Sigmoid colon (tissue), 7 donors: ENCODE measurements around the gene PAQR4. TPM values are rescaled to one million over a fixed set of nuclear protein-coding genes. Genes with fewer than 3 reads are reported as not detected.
A peak's percentile ranks its signal among the peaks of the same experiment; 100 is the strongest.
"Not testable (repeated sequence)": the region's sequence is repeated elsewhere in the genome, so short reads cannot be mapped to it uniquely, and the experiment has no call there.

Experiments used
- DNase-seq: peaks from one replicate; pipeline ENCODE4 v3.0.0-alpha.2; 2019
- H3K27ac ChIP-seq, 4 donors: fragments of 200-600 bp; sonication (generic); one replicate each; pipeline ENCODE4 v1.5.1; 2016 to 2019; ENCODE audit warnings: mild to moderate bottlenecking in 1 of 4
- H3K27me3 ChIP-seq, 3 donors: fragments of 200-600 bp; sonication (generic); one replicate each; pipeline ENCODE4 v1.5.1; 2019; ENCODE audit warnings: mild to moderate bottlenecking in 1 of 3
- H3K36me3 ChIP-seq, 4 donors: fragments of 200-600 bp; sonication (generic); one replicate each; pipeline ENCODE4 v1.5.1; 2016 to 2019
- H3K4me1 ChIP-seq, 4 donors: fragments of 200-600 bp; sonication (generic); one replicate each; pipeline ENCODE4 v1.5.1; 2017 to 2019
- H3K4me3 ChIP-seq, 4 donors: fragments of 200-600 bp; sonication (generic); one replicate each; pipeline ENCODE4 v1.5.1; 2017 to 2019; ENCODE audit warnings: mild to moderate bottlenecking in 2 of 4, moderate library complexity in 1 of 4
- H3K9me3 ChIP-seq, 4 donors: fragments of 200-600 bp in 3 of 4; sonication (generic) in 3 of 4; one replicate each; pipeline versions ENCODE4 v1.5.1 to v1.6.1; 2013 to 2019
- CTCF ChIP-seq, 4 experiments: fragments of 450-650 bp in 3 of 4; fragments of 200-600 bp in 1 of 4; IDR thresholded peaks; one replicate each; pipeline ENCODE4 v1.5.1; 2016 to 2019; ENCODE audit warnings: antibody characterized with exemption in 4 of 4, mild to moderate bottlenecking in 3 of 4, moderate library complexity in 2 of 4
- EP300 ChIP-seq, 4 donors: sonication (generic); formaldehyde crosslinking; IDR thresholded peaks; one replicate each; pipeline ENCODE4 v1.6.1; 2017; ENCODE audit warnings: antibody characterized with exemption in 4 of 4
- POLR2A ChIP-seq, 2 donors: fragments of 450-650 bp; IDR thresholded peaks; one replicate each; pipeline ENCODE4 v1.6.1; 2016; ENCODE audit warnings: antibody characterized with exemption in 2 of 2, mild to moderate bottlenecking in 2 of 2, moderate library complexity in 2 of 2
- POLR2AphosphoS5 ChIP-seq, 4 donors: sonication (generic); formaldehyde crosslinking; IDR thresholded peaks; one replicate each; pipeline ENCODE4 v1.6.1; 2017; ENCODE audit warnings: antibody characterized with exemption in 4 of 4
- WGBS, 2 donors: extraction: QIAGEN DNeasy Blood & Tissue Kit; methylation state at CpG; one replicate each; pipeline ENCODE4 v1.1.7; 2013; 5-methylcytosine and 5-hydroxymethylcytosine counted together
- intact Hi-C: fragments of 100-400 bp; cut with DNase I; formaldehyde crosslinking; loops from one replicate; pipeline ENCODE4 v1.15.1; 2023
- polyA plus RNA-seq, 3 donors: library from polyadenylated mRNA; stranded (reverse); fragments of 200-250 nt; gene quantifications; one replicate each; pipeline ENCODE4 v1.2.3, GENCODE V29; 2013
- total RNA-seq, 4 donors: library from RNA; depleted of rRNA; stranded (reverse); fragments of >200 nt; gene quantifications; one replicate each; pipeline ENCODE4 v1.1.0, GENCODE V29; 2016
- donor health status: healthy with polysubstance abuse.
- donor health status: Bipolar disorder and iron deficiency.
- donor health status: healthy.

Gene PAQR4
- total and polyA plus RNA-seq, 7 donors = 0.83 to 22.1 (median 3.6) TPM

GRCh38 chr16:2936436-2937011, 32.6 kb upstream of the PAQR4 start:
- intact Hi-C loops = no loop called here
- 93 to 96% methylated on average over 22 of the region's 22 CpGs for WGBS, 2 donors
- Histone ChIP-seq H3K27me3 (no peaks in the 10 kb centered on the region), H3K36me3 (peaks cover 30 to 91% (median 62%) of the 10 kb centered on the region in 4 donors), H3K9me3 (no peaks in the 10 kb centered on the region), H3K4me3 (no peak overlapping the region), H3K27ac (no peak overlapping the region), H3K4me1 (no peaks in the 10 kb centered on the region)
- TF ChIP-seq POLR2AphosphoS5 (IDR thresholded peaks at IDR 0.05) (no peak), CTCF (IDR thresholded peaks at IDR 0.05) (no peak), EP300 (IDR thresholded peaks at IDR 0.05) (no peak), POLR2A (IDR thresholded peaks at IDR 0.05) (no peak)
- peak; percentile 64 for DNase-seq

- no peak overlapping the region for H3K27ac ChIP-seq
- no peaks in the 10 kb centered on the region for H3K4me1 ChIP-seq
- intact Hi-C loops = no loop called here
- no peak for DNase-seq
- H3K4me3 ChIP-seq = no peak overlapping the region
- no peaks in the 10 kb centered on the region for H3K27me3 ChIP-seq
- H3K9me3 ChIP-seq = no peaks in the 10 kb centered on the region
- 95 to 97% methylated on average over 24 of the region's 24 CpGs for WGBS, 2 donors
- no peak for TF ChIP-seq CTCF (IDR thresholded peaks at IDR 0.05)
- TF ChIP-seq EP300 (IDR thresholded peaks at IDR 0.05) = no peak
- no peak for TF ChIP-seq POLR2AphosphoS5 (IDR thresholded peaks at IDR 0.05)
- no peak for TF ChIP-seq POLR2A (IDR thresholded peaks at IDR 0.05)
- H3K36me3 ChIP-seq = peaks cover 30 to 92% (median 62%) of the 10 kb centered on the region in 4 donors
Measured at GRCh38 chr16:2937170-2937569, 32.0 kb upstream of the PAQR4 start.

GRCh38 chr16:2938206-2938605, 30.9 kb upstream of the PAQR4 start:
- no peak for DNase-seq
- Histone ChIP-seq H3K4me3 (no peak overlapping the region), H3K4me1 (no peaks in the 10 kb centered on the region), H3K36me3 (peaks cover 28 to 95% (median 64%) of the 10 kb centered on the region in 4 donors), H3K9me3 (no peaks in the 10 kb centered on the region), H3K27ac (no peak overlapping the region), H3K27me3 (no peaks in the 10 kb centered on the region)
- intact Hi-C loops = no loop called here
- no peak for TF ChIP-seq EP300 (IDR thresholded peaks at IDR 0.05)
- TF ChIP-seq CTCF (IDR thresholded peaks at IDR 0.05) = no peak
- no peak for TF ChIP-seq POLR2AphosphoS5 (IDR thresholded peaks at IDR 0.05)
- TF ChIP-seq POLR2A (IDR thresholded peaks at IDR 0.05) = no peak
- 94 to 96% methylated on average over 12 of the region's 12 CpGs for WGBS, 2 donors

- no peaks in the 10 kb centered on the region for H3K4me1 ChIP-seq
- no peak for DNase-seq
- intact Hi-C loops = no loop called here
- H3K4me3 ChIP-seq = no peak overlapping the region
- no peaks in the 10 kb centered on the region for H3K9me3 ChIP-seq
- peaks cover 18 to 90% (median 51%) of the 10 kb centered on the region in 4 donors for H3K36me3 ChIP-seq
- no peaks in the 10 kb centered on the region for H3K27me3 ChIP-seq
- H3K27ac ChIP-seq = no peak overlapping the region
- 83 to 86% methylated on average over 2 of the region's 2 CpGs for WGBS, 2 donors
- TF ChIP-seq POLR2AphosphoS5 (IDR thresholded peaks at IDR 0.05) (no peak), CTCF (IDR thresholded peaks at IDR 0.05) (no peak), POLR2A (IDR thresholded peaks at IDR 0.05) (no peak)
Measured at GRCh38 chr16:2939968-2940367, 29.2 kb upstream of the PAQR4 start.

GRCh38 chr16:2942045-2942444, 27.1 kb upstream of the PAQR4 start:
- Histone ChIP-seq H3K4me1 (no peaks in the 10 kb centered on the region), H3K9me3 (no peaks in the 10 kb centered on the region), H3K4me3 (no peak overlapping the region), H3K27me3 (no peaks in the 10 kb centered on the region), H3K36me3 (peaks cover 18 to 78% (median 37%) of the 10 kb centered on the region in 4 donors), H3K27ac (no peak overlapping the region)
- TF ChIP-seq EP300 (IDR thresholded peaks at IDR 0.05) (no peak), POLR2A (IDR thresholded peaks at IDR 0.05) (no peak), POLR2AphosphoS5 (IDR thresholded peaks at IDR 0.05) (no peak), CTCF (IDR thresholded peaks at IDR 0.05) (no peak)
- 88 to 94% methylated on average over 4 of the region's 4 CpGs for WGBS, 2 donors
- DNase-seq = no peak
- intact Hi-C loops = no loop called here

- DNase-seq, H3K4me3 ChIP-seq, H3K27me3 ChIP-seq, H3K4me1 ChIP-seq, H3K9me3 ChIP-seq, intact Hi-C loops, H3K27ac ChIP-seq: not testable (repeated sequence)
- 87 to 92% methylated on average over 12 of the region's 12 CpGs for WGBS, 2 donors
- peaks cover 12 to 67% (median 23%) of the 10 kb centered on the region in 4 donors for H3K36me3 ChIP-seq
Measured at GRCh38 chr16:2943716-2944115, 25.4 kb upstream of the PAQR4 start.
